Caco-2 (cell line): ENCODE measurements around the gene ZXDA. TPM values are rescaled to one million over a fixed set of nuclear protein-coding genes. Genes with fewer than 3 reads are reported as not detected.

Experiments used
- BruUV-seq: library from RNA; stranded (reverse); fragments of 400-500 nt; replicated peaks from 2 replicates; lab custom pipeline; 2021; lab: Mats Ljungman, UMichigan
- CTCF ChIA-PET: fragments of 300-600 bp; sonication (Branson Sonifier 250); formaldehyde crosslinking; loops from one replicate; lab custom pipeline; 2022; ENCODE audit warnings: antibody characterized with exemption; lab: Charles Lee
- POLR2A ChIA-PET: fragments of 300-600 bp; sonication (Branson Sonifier 250); formaldehyde crosslinking; loops from one replicate; lab custom pipeline; 2022; ENCODE audit warnings: antibody characterized with exemption; lab: Charles Lee
- DNase-seq, 2 experiments: peaks; one replicate each; pipeline versions ENCODE4 v3.0.0 to v3.0.0-alpha.2; 2020 to 2022
- H3K27me3 ChIP-seq: replicated peaks from 2 replicates; pipeline ENCODE4 v1.6.0; 2011; ENCODE audit warnings: low read length; ENCODE audit not compliant: control insufficient read depth, insufficient read depth
- H3K36me3 ChIP-seq: 2 replicates; pipeline ENCODE4 v1.5.1; 2011; ENCODE audit warnings: low read length; ENCODE audit not compliant: control insufficient read depth, insufficient read depth
- H3K4me1 ChIP-seq: fragments of 250-450 bp; sonication (Bioruptor Pico); 2 replicates; pipeline ENCODE4 v1.5.1; 2020; ENCODE audit warnings: mild to moderate bottlenecking
- H3K4me3 ChIP-seq: 2 replicates; pipeline ENCODE4 v1.5.1; 2011; ENCODE audit warnings: low read depth, mild to moderate bottlenecking, control low read depth, low read length
- H3K9me3 ChIP-seq: fragments of 250-450 bp; sonication (Bioruptor Pico); 2 replicates; pipeline ENCODE4 v1.5.1; 2020; ENCODE audit warnings: mild to moderate bottlenecking, moderate library complexity
- H3K27ac Mint-ChIP-seq: one replicate; pipeline ENCODE4 v1.8.0; 2022; ENCODE audit warnings: mixed read lengths; ENCODE audit not compliant: unreplicated experiment
- H3K27me3 Mint-ChIP-seq: one replicate; pipeline ENCODE4 v1.8.0; 2022; ENCODE audit warnings: mixed read lengths; ENCODE audit not compliant: insufficient read depth, unreplicated experiment
- H3K36me3 Mint-ChIP-seq: one replicate; pipeline ENCODE4 v1.8.0; 2022; ENCODE audit warnings: mild to moderate bottlenecking, mixed read lengths; ENCODE audit not compliant: insufficient read depth, unreplicated experiment
- H3K4me1 Mint-ChIP-seq: one replicate; pipeline ENCODE4 v1.8.0; 2022; ENCODE audit warnings: low read depth, mixed read lengths; ENCODE audit not compliant: unreplicated experiment
- H3K4me3 Mint-ChIP-seq: one replicate; pipeline ENCODE4 v1.8.0; 2022; ENCODE audit warnings: mild to moderate bottlenecking, moderate library complexity, mixed read lengths; ENCODE audit not compliant: unreplicated experiment
- H3K9me3 Mint-ChIP-seq: one replicate; pipeline ENCODE4 v1.8.0; 2022; ENCODE audit warnings: mixed read lengths; ENCODE audit not compliant: unreplicated experiment
- intact Hi-C: fragments of 100-400 bp; cut with micrococcal nuclease; formaldehyde crosslinking; loops from one replicate; pipeline ENCODE4 v1.10.0; 2022; ENCODE audit not compliant: unreplicated experiment
- total RNA-seq: library from RNA; stranded (reverse); gene quantifications from 2 replicates; pipeline ENCODE4 v1.2.3, GENCODE V29; 2022
- TF ChIP-seq, protein P1 (sequence below), 2 experiments: fragments of 200-600 bp in 1 of 2; IDR thresholded peaks; 1 replicate in 1 of 2; 2 replicates in 1 of 2; pipeline versions ENCODE4 v1.5.1 to v1.8.0; 2011 to 2022; ENCODE audit warnings: antibody characterized with exemption in 1 of 2, control low read depth in 1 of 2, inconsistent platforms in 1 of 2, low read depth in 1 of 2, low read length in 1 of 2, mild to moderate bottlenecking in 1 of 2, moderate library complexity in 1 of 2; ENCODE audit not compliant: insufficient read depth in 1 of 2, severe bottlenecking in 1 of 2, unreplicated experiment in 1 of 2

Gene ZXDA
- total RNA-seq, 1 experiment from 2014 or later: 2.4 TPM

- Histone ChIP-seq H3K9me3 (no peaks in the 10 kb centered on the region), H3K27me3 (no peaks in the 10 kb centered on the region), H3K4me3 (no peak overlapping the region), H3K36me3 (no peaks in the 10 kb centered on the region), H3K4me1 (no peaks in the 10 kb centered on the region)
- ChIA-PET POLR2A (no interaction called here), CTCF (no interaction called here)
- Mint-ChIP-seq H3K4me1 (no peaks in the 10 kb centered on the region), H3K27ac (no peak overlapping the region), H3K36me3 (no peaks in the 10 kb centered on the region), H3K27me3 (no peaks in the 10 kb centered on the region), H3K9me3 (no peaks in the 10 kb centered on the region), H3K4me3 (no peak overlapping the region)
- no TSS peak for BruUV-seq
- intact Hi-C loops: no loop called here
- DNase-seq: no peak
- TF ChIP-seq, protein P1, sequence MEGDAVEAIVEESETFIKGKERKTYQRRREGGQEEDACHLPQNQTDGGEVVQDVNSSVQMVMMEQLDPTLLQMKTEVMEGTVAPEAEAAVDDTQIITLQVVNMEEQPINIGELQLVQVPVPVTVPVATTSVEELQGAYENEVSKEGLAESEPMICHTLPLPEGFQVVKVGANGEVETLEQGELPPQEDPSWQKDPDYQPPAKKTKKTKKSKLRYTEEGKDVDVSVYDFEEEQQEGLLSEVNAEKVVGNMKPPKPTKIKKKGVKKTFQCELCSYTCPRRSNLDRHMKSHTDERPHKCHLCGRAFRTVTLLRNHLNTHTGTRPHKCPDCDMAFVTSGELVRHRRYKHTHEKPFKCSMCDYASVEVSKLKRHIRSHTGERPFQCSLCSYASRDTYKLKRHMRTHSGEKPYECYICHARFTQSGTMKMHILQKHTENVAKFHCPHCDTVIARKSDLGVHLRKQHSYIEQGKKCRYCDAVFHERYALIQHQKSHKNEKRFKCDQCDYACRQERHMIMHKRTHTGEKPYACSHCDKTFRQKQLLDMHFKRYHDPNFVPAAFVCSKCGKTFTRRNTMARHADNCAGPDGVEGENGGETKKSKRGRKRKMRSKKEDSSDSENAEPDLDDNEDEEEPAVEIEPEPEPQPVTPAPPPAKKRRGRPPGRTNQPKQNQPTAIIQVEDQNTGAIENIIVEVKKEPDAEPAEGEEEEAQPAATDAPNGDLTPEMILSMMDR (IDR thresholded peaks at IDR 0.05; ENCODE audit: insufficient read depth in 1 of 2, low read depth in 1 of 2, low read length in 1 of 2, severe bottlenecking in 1 of 2, unreplicated experiment in 1 of 2): no peak
Observed at GRCh38 chrX:57905141-57905540, 5.1 kb downstream of the ZXDA start.

- no peaks in the 10 kb centered on the region for H3K9me3 ChIP-seq
- BruUV-seq: no TSS peak
- Mint-ChIP-seq H3K4me1 (no peaks in the 10 kb centered on the region), H3K9me3 (no peaks in the 10 kb centered on the region), H3K27me3 (no peaks in the 10 kb centered on the region), H3K27ac (no peak overlapping the region), H3K4me3 (no peak overlapping the region), H3K36me3 (no peaks in the 10 kb centered on the region)
- H3K27me3 ChIP-seq: no peaks in the 10 kb centered on the region
- H3K4me1 ChIP-seq: no peaks in the 10 kb centered on the region
- intact Hi-C loops: no loop called here
- H3K4me3 ChIP-seq: no peak overlapping the region
- no peaks in the 10 kb centered on the region for H3K36me3 ChIP-seq
- TF ChIP-seq, protein P1 (IDR thresholded peaks at IDR 0.05; ENCODE audit: insufficient read depth in 1 of 2, low read depth in 1 of 2, low read length in 1 of 2, severe bottlenecking in 1 of 2, unreplicated experiment in 1 of 2): no peak
- DNase-seq: no peak
- POLR2A ChIA-PET: no interaction called here
- CTCF ChIA-PET: no interaction called here
Observed at GRCh38 chrX:57904176-57904880, 5.9 kb downstream of the ZXDA start.

DNA sequence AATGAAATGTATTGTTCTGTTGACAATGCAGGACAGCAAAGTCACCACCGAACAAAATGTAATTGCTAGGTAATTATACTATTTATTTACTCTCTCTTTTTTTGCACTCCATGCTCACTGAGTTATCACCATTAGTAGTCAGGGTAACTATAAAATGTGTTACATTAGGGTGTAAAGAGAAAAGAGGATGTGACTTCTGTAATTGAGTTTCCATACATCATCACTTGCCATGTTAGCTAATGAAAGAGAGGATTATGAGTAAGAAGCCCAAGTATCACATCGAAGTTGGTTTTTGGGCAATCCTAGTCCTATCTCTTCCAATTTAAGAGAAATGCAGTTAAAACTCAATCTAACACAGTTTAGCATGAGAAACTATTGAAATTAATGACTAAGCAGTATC, 7.6 kb downstream of the ZXDA start:
- BruUV-seq: no TSS peak
- no peaks in the 10 kb centered on the region for H3K27me3 Mint-ChIP-seq
- POLR2A ChIA-PET: no interaction called here

More for the DNA sequence above, 7.6 kb downstream of the ZXDA start:
- TF ChIP-seq, protein P1 (IDR thresholded peaks at IDR 0.05; ENCODE audit: insufficient read depth in 1 of 2, low read depth in 1 of 2, low read length in 1 of 2, severe bottlenecking in 1 of 2, unreplicated experiment in 1 of 2): no peak
- Mint-ChIP-seq H3K9me3 (no peaks in the 10 kb centered on the region), H3K4me3 (no peak overlapping the region), H3K27ac (no peak overlapping the region), H3K36me3 (no peaks in the 10 kb centered on the region), H3K4me1 (no peaks in the 10 kb centered on the region)
- CTCF ChIA-PET: no interaction called here
- no peaks in the 10 kb centered on the region for H3K36me3 ChIP-seq
- H3K4me3 ChIP-seq: no peak overlapping the region
- DNase-seq: no peak
- no peaks in the 10 kb centered on the region for H3K9me3 ChIP-seq
- H3K4me1 ChIP-seq: no peaks in the 10 kb centered on the region
- intact Hi-C loops: no loop called here
- no peaks in the 10 kb centered on the region for H3K27me3 ChIP-seq
